ENCODE results near the gene AFDN.

Gene AFDN

GRCh38 chr6:167789358-167789757 lies 37.4 kb upstream of the AFDN start:
- TF ChIP-seq MYC (IDR thresholded peaks at IDR 0.05; ENCODE audit: low read depth, low read length) (no peak), CTCF (IDR thresholded peaks at IDR 0.05; ENCODE audit: low read depth, low read length) (no peak), POLR2A (IDR thresholded peaks at IDR 0.05; ENCODE audit: extremely low read depth, insufficient read length) (no peak), MAX (IDR thresholded peaks at IDR 0.05; ENCODE audit: low read depth, low read length) (no peak)
- no peak for DNase-seq (ENCODE audit: low read depth)
- no peak overlapping the region for H3K4me3 ChIP-seq (ENCODE audit: low read depth, low read length)

- no peak for TF ChIP-seq MYC (IDR thresholded peaks at IDR 0.05; ENCODE audit: low read depth, low read length)
- TF ChIP-seq MAX (IDR thresholded peaks at IDR 0.05; ENCODE audit: low read depth, low read length): no peak
- no peak for TF ChIP-seq CTCF (IDR thresholded peaks at IDR 0.05; ENCODE audit: low read depth, low read length)
- no peak for TF ChIP-seq POLR2A (IDR thresholded peaks at IDR 0.05; ENCODE audit: extremely low read depth, insufficient read length)
- no peak overlapping the region for H3K4me3 ChIP-seq (ENCODE audit: low read depth, low read length)
- DNase-seq (ENCODE audit: low read depth): no peak
These were observed 35.5 kb upstream of the AFDN start for GRCh38 chr6:167791091-167791779.

- no peak overlapping the region for H3K4me3 ChIP-seq (ENCODE audit: low read depth, low read length)
- no peak for DNase-seq (ENCODE audit: low read depth)
- TF ChIP-seq MYC (IDR thresholded peaks at IDR 0.05; ENCODE audit: low read depth, low read length) (no peak), MAX (IDR thresholded peaks at IDR 0.05; ENCODE audit: low read depth, low read length) (no peak), POLR2A (IDR thresholded peaks at IDR 0.05; ENCODE audit: extremely low read depth, insufficient read length) (no peak), CTCF (IDR thresholded peaks at IDR 0.05; ENCODE audit: low read depth, low read length) (no peak)
These were observed 34.8 kb upstream of the AFDN start for GRCh38 chr6:167791780-167792478.

- H3K4me3 ChIP-seq (ENCODE audit: low read depth, low read length): no peak overlapping the region
- no peak for DNase-seq (ENCODE audit: low read depth)
- no peak for TF ChIP-seq MYC (IDR thresholded peaks at IDR 0.05; ENCODE audit: low read depth, low read length)
- TF ChIP-seq MAX (IDR thresholded peaks at IDR 0.05; ENCODE audit: low read depth, low read length): no peak
- TF ChIP-seq CTCF (IDR thresholded peaks at IDR 0.05; ENCODE audit: low read depth, low read length): no peak
- no peak for TF ChIP-seq POLR2A (IDR thresholded peaks at IDR 0.05; ENCODE audit: extremely low read depth, insufficient read length)
These were observed 33.3 kb upstream of the AFDN start for GRCh38 chr6:167793421-167793820.

- no peak for DNase-seq (ENCODE audit: low read depth)
- H3K4me3 ChIP-seq (ENCODE audit: low read depth, low read length): no peak overlapping the region
- TF ChIP-seq MAX (IDR thresholded peaks at IDR 0.05; ENCODE audit: low read depth, low read length): no peak
- no peak for TF ChIP-seq CTCF (IDR thresholded peaks at IDR 0.05; ENCODE audit: low read depth, low read length)
- no peak for TF ChIP-seq MYC (IDR thresholded peaks at IDR 0.05; ENCODE audit: low read depth, low read length)
- TF ChIP-seq POLR2A (IDR thresholded peaks at IDR 0.05; ENCODE audit: extremely low read depth, insufficient read length): no peak
These were observed 32.3 kb upstream of the AFDN start for GRCh38 chr6:167794161-167795157.
